ENCODE results near the gene LIN7B.

GRCh38 chr19:49065905-49066512 lies 48.2 kb upstream of the LIN7B start:
- TF ChIP-seq XRCC5 (optimal IDR thresholded peaks at IDR 0.05; ENCODE audit: low read length) = no peak
- TF ChIP-seq, protein P1, sequence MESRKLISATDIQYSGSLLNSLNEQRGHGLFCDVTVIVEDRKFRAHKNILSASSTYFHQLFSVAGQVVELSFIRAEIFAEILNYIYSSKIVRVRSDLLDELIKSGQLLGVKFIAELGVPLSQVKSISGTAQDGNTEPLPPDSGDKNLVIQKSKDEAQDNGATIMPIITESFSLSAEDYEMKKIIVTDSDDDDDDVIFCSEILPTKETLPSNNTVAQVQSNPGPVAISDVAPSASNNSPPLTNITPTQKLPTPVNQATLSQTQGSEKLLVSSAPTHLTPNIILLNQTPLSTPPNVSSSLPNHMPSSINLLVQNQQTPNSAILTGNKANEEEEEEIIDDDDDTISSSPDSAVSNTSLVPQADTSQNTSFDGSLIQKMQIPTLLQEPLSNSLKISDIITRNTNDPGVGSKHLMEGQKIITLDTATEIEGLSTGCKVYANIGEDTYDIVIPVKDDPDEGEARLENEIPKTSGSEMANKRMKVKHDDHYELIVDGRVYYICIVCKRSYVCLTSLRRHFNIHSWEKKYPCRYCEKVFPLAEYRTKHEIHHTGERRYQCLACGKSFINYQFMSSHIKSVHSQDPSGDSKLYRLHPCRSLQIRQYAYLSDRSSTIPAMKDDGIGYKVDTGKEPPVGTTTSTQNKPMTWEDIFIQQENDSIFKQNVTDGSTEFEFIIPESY (CRISPR knock-in tag; IDR thresholded peaks at IDR 0.05) = no peak

All from HepG2 (cell line).